Calu3 (cell line): Measurements from ENCODE around the gene PLA2G2D. TPM values are rescaled to one million over a fixed set of nuclear protein-coding genes. Genes with fewer than 3 reads are reported as not detected.
"Not testable (repeated sequence)": the region's sequence is repeated elsewhere in the genome, so short reads cannot be mapped to it uniquely, and the experiment has no call there.

ENCODE experiments used
- BruUV-seq: library from RNA; stranded (reverse); fragments of 400-500 nt; replicated peaks from 2 replicates; lab custom pipeline; 2021; lab: Mats Ljungman, UMichigan
- CTCF ChIA-PET: fragments of 300-600 bp; sonication (Branson Sonifier 250); formaldehyde crosslinking; loops from one replicate; lab custom pipeline; 2022; ENCODE audit warnings: antibody characterized with exemption; lab: Charles Lee
- DNase-seq: peaks from one replicate; pipeline ENCODE4 v3.0.0; 2022
- H3K27ac Mint-ChIP-seq: one replicate; pipeline ENCODE4 v1.8.0; 2022; ENCODE audit warnings: mixed read lengths; ENCODE audit not compliant: unreplicated experiment
- H3K27me3 Mint-ChIP-seq: one replicate; pipeline ENCODE4 v1.8.0; 2022; ENCODE audit warnings: mixed read lengths; ENCODE audit not compliant: unreplicated experiment
- H3K36me3 Mint-ChIP-seq: one replicate; pipeline ENCODE4 v1.8.0; 2022; ENCODE audit warnings: mild to moderate bottlenecking, moderate library complexity, mixed read lengths; ENCODE audit not compliant: insufficient read depth, unreplicated experiment
- H3K4me1 Mint-ChIP-seq: one replicate; pipeline ENCODE4 v1.8.0; 2022; ENCODE audit warnings: mild to moderate bottlenecking, low read depth, mixed read lengths; ENCODE audit not compliant: unreplicated experiment
- H3K4me3 Mint-ChIP-seq: one replicate; pipeline ENCODE4 v1.8.0; 2022; ENCODE audit warnings: mild to moderate bottlenecking, low read depth, moderate library complexity, mixed read lengths; ENCODE audit not compliant: unreplicated experiment
- H3K9me3 Mint-ChIP-seq: one replicate; pipeline ENCODE4 v1.8.0; 2022; ENCODE audit warnings: low read depth, mixed read lengths; ENCODE audit not compliant: unreplicated experiment
- CTCF ChIP-seq: fragments of 200-600 bp; IDR thresholded peaks from one replicate; pipeline ENCODE4 v1.8.0; 2022; ENCODE audit warnings: antibody characterized with exemption; ENCODE audit not compliant: unreplicated experiment
- intact Hi-C: fragments of 100-400 bp; cut with micrococcal nuclease; formaldehyde crosslinking; loops from one replicate; pipeline ENCODE4 v1.10.0; 2022; ENCODE audit not compliant: unreplicated experiment
- total RNA-seq: library from RNA; stranded (reverse); gene quantifications from 2 replicates; pipeline ENCODE4 v1.2.3, GENCODE V29; 2022

Gene PLA2G2D
- total RNA-seq, 1 experiment from 2014 or later = not detected

GRCh38 chr1:20134995-20135394 is 15.7 kb upstream of the PLA2G2D start:
- intact Hi-C loops = no loop called here
- H3K36me3 Mint-ChIP-seq = peaks cover 7% of the 10 kb centered on the region
- no TSS peak for BruUV-seq
- peaks cover 22% of the 10 kb centered on the region for H3K4me1 Mint-ChIP-seq
- H3K27ac Mint-ChIP-seq = no peak overlapping the region
- no peaks in the 10 kb centered on the region for H3K9me3 Mint-ChIP-seq
- no peak for DNase-seq
- CTCF ChIA-PET = interaction anchor here (0.6 kb wide), 1 partner anchor 215 kb away, joined by 3 read pairs; no protein-coding TSS in a partner anchor
- no peak overlapping the region for H3K4me3 Mint-ChIP-seq
- TF ChIP-seq CTCF = no peak
- no peaks in the 10 kb centered on the region for H3K27me3 Mint-ChIP-seq

GRCh38 chr1:20130518-20130917 is 11.2 kb upstream of the PLA2G2D start:
- H3K4me3 Mint-ChIP-seq, H3K27ac Mint-ChIP-seq, H3K36me3 Mint-ChIP-seq, H3K9me3 Mint-ChIP-seq, H3K27me3 Mint-ChIP-seq, intact Hi-C loops, BruUV-seq, DNase-seq, CTCF ChIA-PET, H3K4me1 Mint-ChIP-seq: not testable (repeated sequence)

- Mint-ChIP-seq H3K27ac (no peak overlapping the region), H3K4me1 (peaks cover 11% of the 10 kb centered on the region), H3K36me3 (no peaks in the 10 kb centered on the region), H3K27me3 (peaks cover 7% of the 10 kb centered on the region), H3K4me3 (no peak overlapping the region), H3K9me3 (peaks cover 2% of the 10 kb centered on the region)
- no TSS peak for BruUV-seq
- no peak for DNase-seq
- intact Hi-C loops = no loop called here
- CTCF ChIA-PET = no interaction called here
- TF ChIP-seq CTCF = no peak
Observed at GRCh38 chr1:20126806-20127440, 7.6 kb upstream of the PLA2G2D start.

GRCh38 chr1:20126041-20126805 is 6.9 kb upstream of the PLA2G2D start:
- no peak overlapping the region for H3K4me3 Mint-ChIP-seq
- H3K4me1 Mint-ChIP-seq = peaks cover 11% of the 10 kb centered on the region
- no peaks in the 10 kb centered on the region for H3K36me3 Mint-ChIP-seq
- H3K9me3 Mint-ChIP-seq = peaks cover 2% of the 10 kb centered on the region
- peaks cover 14% of the 10 kb centered on the region for H3K27me3 Mint-ChIP-seq
- intact Hi-C loops = no loop called here
- BruUV-seq = no TSS peak
- no peak for TF ChIP-seq CTCF
- H3K27ac Mint-ChIP-seq = no peak overlapping the region
- DNase-seq = no peak
- CTCF ChIA-PET = no interaction called here
